Jurkat, Clone E6-1 (cell line): ENCODE results near the gene OGA. TPM values are rescaled to one million over a fixed set of nuclear protein-coding genes. Genes with fewer than 3 reads are reported as not detected.

Experiments
- DNase-seq: peaks from one replicate; pipeline ENCODE4 v3.0.0-alpha.2; 2011; ENCODE audit warnings: low read depth, low spot score
- H3K4me3 ChIP-seq: 2 replicates; pipeline ENCODE4 v1.5.1; 2011; ENCODE audit warnings: mild to moderate bottlenecking, low read length, control low read depth, moderate library complexity
- polyA plus RNA-seq: library from polyadenylated mRNA; unstranded; fragments of >200 nt; gene quantifications from one replicate; pipeline ENCODE4 v1.2.1, GENCODE V29; 2012; ENCODE audit warnings: missing spikeins; ENCODE audit not compliant: insufficient read length, insufficient read depth

Gene OGA
- 34.2 TPM for polyA plus RNA-seq

GRCh38 chr10:101818119-101818871, at the start of gene OGA:
Gene OGA (minus strand): TSS chr10:101818444. CDS start chr10:101818022, 422 bp downstream.
- peak; percentile 100 for DNase-seq
- peak within 1 kb of the TSS; percentile 73 for H3K4me3 ChIP-seq

GRCh38 chr10:101867931-101868330, 49.7 kb upstream of the OGA start:
- DNase-seq = no peak
- H3K4me3 ChIP-seq = no peak overlapping the region

GRCh38 chr10:101859530-101859929, 41.3 kb upstream of the OGA start:
- H3K4me3 ChIP-seq = no peak overlapping the region
- DNase-seq = no peak

GRCh38 chr10:101858723-101859500, 40.7 kb upstream of the OGA start:
- H3K4me3 ChIP-seq = no peak overlapping the region
- DNase-seq = no peak

GRCh38 chr10:101857802-101858476, 39.7 kb upstream of the OGA start:
- DNase-seq = no peak

GRCh38 chr10:101856626-101857025, 38.4 kb upstream of the OGA start:
- no peak overlapping the region for H3K4me3 ChIP-seq
- DNase-seq = no peak

More at GRCh38 chr10:101857802-101858476, 39.7 kb upstream of the OGA start:
- H3K4me3 ChIP-seq = no peak overlapping the region

- H3K4me3 ChIP-seq = no peak overlapping the region
- no peak for DNase-seq
These were observed 33.3 kb upstream of the OGA start for GRCh38 chr10:101851411-101852116.

GRCh38 chr10:101850749-101851148, 32.5 kb upstream of the OGA start:
- no peak for DNase-seq
- no peak overlapping the region for H3K4me3 ChIP-seq

- H3K4me3 ChIP-seq = no peak overlapping the region
- no peak for DNase-seq
These were observed 30.7 kb upstream of the OGA start for GRCh38 chr10:101848894-101849351.

- DNase-seq = no peak
- H3K4me3 ChIP-seq = no peak overlapping the region
These were observed 30.2 kb upstream of the OGA start for GRCh38 chr10:101848408-101848807.

- H3K4me3 ChIP-seq = no peak overlapping the region
- DNase-seq = no peak
These were observed 27.6 kb upstream of the OGA start for GRCh38 chr10:101845893-101846292.

- H3K4me3 ChIP-seq = peak within 1 kb of the TSS; percentile 56
- DNase-seq = peak; percentile 50
These were observed 25.1 kb upstream of the OGA start, which contains the start of gene KCNIP2 for GRCh38 chr10:101843032-101844021. Gene KCNIP2 (minus strand): TSS chr10:101843800. CDS start chr10:101843568, 232 bp downstream.

- no peak for DNase-seq
These were observed 23.6 kb upstream of the OGA start for GRCh38 chr10:101841826-101842225.

GRCh38 chr10:101840741-101841453, 22.7 kb upstream of the OGA start:
- peak overlapping the region; percentile 60 for H3K4me3 ChIP-seq
- peak; percentile 36 for DNase-seq

More at GRCh38 chr10:101841826-101842225, 23.6 kb upstream of the OGA start:
- no peak overlapping the region for H3K4me3 ChIP-seq

GRCh38 chr10:101840102-101840684, 21.9 kb upstream of the OGA start:
- peak; percentile 41 for DNase-seq
- peak overlapping the region; percentile 60 for H3K4me3 ChIP-seq

GRCh38 chr10:101839416-101840063, 21.3 kb upstream of the OGA start:
- DNase-seq = no peak
- H3K4me3 ChIP-seq = peak overlapping the region; percentile 60
